Smooth muscle cell (in vitro differentiated cells): ENCODE data around the gene ARHGEF17. TPM values are rescaled to one million over a fixed set of nuclear protein-coding genes. Genes with fewer than 3 reads are reported as not detected.

Experiments
- DNase-seq: peaks from one replicate; lab custom pipeline; 2025; ENCODE audit not compliant: unreplicated experiment; lab: John Stamatoyannopoulos, UW
- H2AFZ ChIP-seq: fragments of 200-600 bp; sonication (generic); 2 replicates; pipeline ENCODE4 v1.6.0; 2016; ENCODE audit warnings: antibody characterized with exemption, low read depth, mild to moderate bottlenecking
- H3F3A ChIP-seq: fragments of 200-600 bp; sonication (generic); 2 replicates; pipeline ENCODE4 v1.6.0; 2017; ENCODE audit warnings: antibody characterized with exemption, low read depth
- H3K27ac ChIP-seq: fragments of 200-600 bp; sonication (generic); 2 replicates; pipeline ENCODE4 v1.5.1; 2016; ENCODE audit warnings: low read depth, mild to moderate bottlenecking
- H3K27me3 ChIP-seq: fragments of 200-600 bp; sonication (generic); 2 replicates; pipeline ENCODE4 v1.6.1; 2016; ENCODE audit warnings: low read depth, mild to moderate bottlenecking
- H3K36me3 ChIP-seq: fragments of 200-600 bp; sonication (generic); 2 replicates; pipeline ENCODE4 v1.5.1; 2016; ENCODE audit warnings: low read depth
- H3K4me1 ChIP-seq: fragments of 200-600 bp; sonication (generic); 2 replicates; pipeline ENCODE4 v1.5.1; 2016; ENCODE audit warnings: low read depth
- H3K4me2 ChIP-seq: fragments of 200-600 bp; sonication (generic); 2 replicates; pipeline ENCODE4 v1.6.0; 2016; ENCODE audit warnings: mild to moderate bottlenecking
- H3K4me3 ChIP-seq: fragments of 200-600 bp; sonication (generic); 2 replicates; pipeline ENCODE4 v1.5.1; 2016; ENCODE audit warnings: mild to moderate bottlenecking
- H3K79me2 ChIP-seq: fragments of 200-600 bp; sonication (generic); 2 replicates; pipeline ENCODE4 v1.6.0; 2016; ENCODE audit warnings: low read depth, mild to moderate bottlenecking
- H3K9ac ChIP-seq: fragments of 200-600 bp; sonication (generic); 2 replicates; pipeline ENCODE4 v1.6.0; 2016; ENCODE audit warnings: low read depth
- H3K9me3 ChIP-seq: fragments of 200-600 bp; sonication (generic); replicated peaks from 2 replicates; pipeline ENCODE4 v1.5.1; 2016; ENCODE audit warnings: low read depth
- H4K20me1 ChIP-seq: fragments of 200-600 bp; sonication (generic); 2 replicates; pipeline ENCODE4 v1.6.0; 2016; ENCODE audit warnings: low read depth
- CTCF ChIP-seq: fragments of 200-600 bp; sonication (generic); IDR thresholded peaks from 2 replicates; pipeline ENCODE4 v1.5.1; 2017; ENCODE audit warnings: borderline replicate concordance, mild to moderate bottlenecking, antibody characterized with exemption; ENCODE audit not compliant: insufficient read depth, poor library complexity, severe bottlenecking
- WGBS: methylation state at CpG from one replicate; pipeline ENCODE4 v1.1.7; 2016; ENCODE audit warnings: low lambda C conversion rate; 5-methylcytosine and 5-hydroxymethylcytosine counted together
- polyA plus RNA-seq: library from polyadenylated mRNA; unstranded; fragments of >200 nt; fragmentation: Nextera tagmentation; extraction: Ambion mirVana; gene quantifications from 2 replicates; pipeline ENCODE4 v1.2.1, GENCODE V29; 2016
- total RNA-seq: library from RNA; depleted of rRNA; stranded (reverse); fragments of >200 nt; gene quantifications from 2 replicates; pipeline ENCODE4 v1.2.3, GENCODE V29; 2014

The ARHGEF17 gene
- total and polyA plus RNA-seq, 2 experiments from 2014 or later: 18.0 to 27.8 TPM

- Histone ChIP-seq H3K79me2 (peaks cover 12% of the 10 kb centered on the region), H3F3A (no peaks in the 10 kb centered on the region), H3K4me2 (no peak overlapping the region), H3K36me3 (no peaks in the 10 kb centered on the region), H3K27ac (no peak overlapping the region), H3K27me3 (no peaks in the 10 kb centered on the region), H4K20me1 (peaks cover 72% of the 10 kb centered on the region), H3K4me1 (peaks cover 5% of the 10 kb centered on the region), H3K9ac (no peak overlapping the region), H3K9me3 (no peaks in the 10 kb centered on the region), H2AFZ (no peak overlapping the region), H3K4me3 (no peak overlapping the region)
- no peak for TF ChIP-seq CTCF
- 93% methylated on average over 7 of the region's 7 CpGs for whole genome bisulfite sequencing
- DNase-seq: no peak
Observed at GRCh38 chr11:73389916-73390315, 81.8 kb downstream of the ARHGEF17 start.

GRCh38 chr11:73390601-73391565, 82.8 kb downstream of the ARHGEF17 start:
- no peak overlapping the region for H3K9ac ChIP-seq
- no peaks in the 10 kb centered on the region for H3K27me3 ChIP-seq
- H3K27ac ChIP-seq: no peak overlapping the region
- H3K4me2 ChIP-seq: no peak overlapping the region
- no peaks in the 10 kb centered on the region for H3K9me3 ChIP-seq
- 97% methylated on average over 12 of the region's 12 CpGs for WGBS
- TF ChIP-seq CTCF: no peak
- no peaks in the 10 kb centered on the region for H3K36me3 ChIP-seq
- H4K20me1 ChIP-seq: peaks cover 65% of the 10 kb centered on the region
- peaks cover 7% of the 10 kb centered on the region for H3K79me2 ChIP-seq
- DNase-seq: no peak
- H2AFZ ChIP-seq: no peak overlapping the region
- no peak overlapping the region for H3K4me3 ChIP-seq
- no peaks in the 10 kb centered on the region for H3F3A ChIP-seq
- no peaks in the 10 kb centered on the region for H3K4me1 ChIP-seq

- 94% methylated on average over 10 of the region's 10 CpGs for WGBS
- Histone ChIP-seq H4K20me1 (peaks cover 57% of the 10 kb centered on the region), H3K36me3 (no peaks in the 10 kb centered on the region), H3K79me2 (no peaks in the 10 kb centered on the region), H3K4me2 (no peak overlapping the region), H3K9ac (no peak overlapping the region), H3K27me3 (no peaks in the 10 kb centered on the region), H3K27ac (no peak overlapping the region), H3F3A (no peaks in the 10 kb centered on the region), H3K4me1 (no peaks in the 10 kb centered on the region), H3K4me3 (no peak overlapping the region), H3K9me3 (no peaks in the 10 kb centered on the region), H2AFZ (no peak overlapping the region)
- TF ChIP-seq CTCF: no peak
- DNase-seq: no peak
Observed at GRCh38 chr11:73391665-73392064, 83.6 kb downstream of the ARHGEF17 start.
